HEK293 (cell line): ENCODE data around the gene ALOX12B.
A peak's percentile ranks its signal among the peaks of the same experiment; 100 is the strongest.

Experiments
- AEBP2 ChIP-seq: fragments of 450-650 bp; formaldehyde crosslinking; IDR thresholded peaks from 2 replicates; pipeline ENCODE4 v1.5.1; 2016; ENCODE audit warnings: missing biosample characterization, missing genetic modification characterization, borderline replicate concordance
- MYNN ChIP-seq: fragments of 450-650 bp; formaldehyde crosslinking; IDR thresholded peaks from 2 replicates; pipeline ENCODE4 v1.5.1; 2016; ENCODE audit warnings: missing biosample characterization, missing genetic modification characterization, borderline replicate concordance
- SP3 ChIP-seq: fragments of 450-650 bp; formaldehyde crosslinking; IDR thresholded peaks from 2 replicates; pipeline ENCODE4 v1.5.1; 2016; ENCODE audit warnings: missing biosample characterization, missing genetic modification characterization
- TCF7L2 ChIP-seq: IDR thresholded peaks from 2 replicates; pipeline ENCODE4 v1.6.1; 2011; ENCODE audit warnings: low read depth, mild to moderate bottlenecking, inconsistent platforms, low read length, moderate library complexity, borderline replicate concordance
- ZBTB17 ChIP-seq: fragments of 450-650 bp; formaldehyde crosslinking; IDR thresholded peaks from 2 replicates; pipeline ENCODE4 v1.5.1; 2016; ENCODE audit warnings: missing biosample characterization, missing genetic modification characterization
- ZFP3 ChIP-seq: fragments of 450-650 bp; formaldehyde crosslinking; IDR thresholded peaks from 2 replicates; pipeline ENCODE4 v1.5.1; 2016; ENCODE audit warnings: low read depth, missing biosample characterization, missing genetic modification characterization
- ZNF121 ChIP-seq: fragments of 450-650 bp; formaldehyde crosslinking; IDR thresholded peaks from 2 replicates; pipeline ENCODE4 v1.5.1; 2016; ENCODE audit warnings: missing biosample characterization, missing genetic modification characterization
- ZNF133 ChIP-seq: fragments of 450-650 bp; formaldehyde crosslinking; IDR thresholded peaks from 2 replicates; pipeline ENCODE4 v1.5.1; 2016; ENCODE audit warnings: missing biosample characterization, missing genetic modification characterization
- ZNF211 ChIP-seq: fragments of 450-650 bp; formaldehyde crosslinking; IDR thresholded peaks from 2 replicates; pipeline ENCODE4 v1.5.1; 2016; ENCODE audit warnings: low read depth, missing biosample characterization, missing genetic modification characterization
- ZNF223 ChIP-seq: fragments of 450-650 bp; formaldehyde crosslinking; IDR thresholded peaks from 2 replicates; pipeline ENCODE4 v1.5.1; 2016; ENCODE audit warnings: missing biosample characterization, missing genetic modification characterization
- ZNF449 ChIP-seq: fragments of 450-650 bp; formaldehyde crosslinking; IDR thresholded peaks from 2 replicates; pipeline ENCODE4 v1.5.1; 2017; ENCODE audit warnings: missing biosample characterization, mild to moderate bottlenecking, missing genetic modification characterization, moderate library complexity
- ZNF473 ChIP-seq: fragments of 450-650 bp; formaldehyde crosslinking; IDR thresholded peaks from 2 replicates; pipeline ENCODE4 v1.5.1; 2017; ENCODE audit warnings: missing biosample characterization, missing genetic modification characterization
- ZNF549 ChIP-seq: fragments of 450-650 bp; IDR thresholded peaks from 2 replicates; pipeline ENCODE4 v1.5.1; 2018; ENCODE audit warnings: missing biosample characterization, missing genetic modification characterization, mild to moderate bottlenecking, inconsistent platforms, moderate library complexity
- ZNF571 ChIP-seq: fragments of 450-650 bp; formaldehyde crosslinking; IDR thresholded peaks from 2 replicates; pipeline ENCODE4 v1.5.0; 2017; ENCODE audit warnings: missing biosample characterization, missing genetic modification characterization
- ZNF626 ChIP-seq: fragments of 450-650 bp; sonication (Bioruptor Pico); formaldehyde crosslinking; IDR thresholded peaks from 2 replicates; pipeline ENCODE4 v1.5.1; 2018; ENCODE audit warnings: missing biosample characterization, missing genetic modification characterization, inconsistent platforms
- ZNF660 ChIP-seq: fragments of 450-650 bp; IDR thresholded peaks from 2 replicates; pipeline ENCODE4 v1.5.1; 2018; ENCODE audit warnings: missing biosample characterization, mild to moderate bottlenecking, missing genetic modification characterization
- ZNF670 ChIP-seq: fragments of 450-650 bp; formaldehyde crosslinking; IDR thresholded peaks from 2 replicates; pipeline ENCODE4 v1.5.1; 2016; ENCODE audit warnings: missing biosample characterization, missing genetic modification characterization, low read depth
- ZNF692 ChIP-seq: fragments of 450-650 bp; formaldehyde crosslinking; IDR thresholded peaks from 2 replicates; pipeline ENCODE4 v1.5.1; 2016; ENCODE audit warnings: missing biosample characterization, missing genetic modification characterization
- ZSCAN30 ChIP-seq: fragments of 450-650 bp; IDR thresholded peaks from 2 replicates; pipeline ENCODE4 v1.5.1; 2018; ENCODE audit warnings: missing biosample characterization, mild to moderate bottlenecking, missing genetic modification characterization, moderate library complexity
- TF ChIP-seq, protein P1 (sequence below): fragments of 450-650 bp; formaldehyde crosslinking; IDR thresholded peaks from 2 replicates; pipeline ENCODE4 v1.5.1; 2016; ENCODE audit warnings: missing biosample characterization, missing genetic modification characterization
- TF ChIP-seq, protein P2 (sequence below): fragments of 450-650 bp; formaldehyde crosslinking; IDR thresholded peaks from 2 replicates; pipeline ENCODE4 v1.5.1; 2016; ENCODE audit warnings: missing biosample characterization, missing genetic modification characterization

The ALOX12B gene

DNA sequence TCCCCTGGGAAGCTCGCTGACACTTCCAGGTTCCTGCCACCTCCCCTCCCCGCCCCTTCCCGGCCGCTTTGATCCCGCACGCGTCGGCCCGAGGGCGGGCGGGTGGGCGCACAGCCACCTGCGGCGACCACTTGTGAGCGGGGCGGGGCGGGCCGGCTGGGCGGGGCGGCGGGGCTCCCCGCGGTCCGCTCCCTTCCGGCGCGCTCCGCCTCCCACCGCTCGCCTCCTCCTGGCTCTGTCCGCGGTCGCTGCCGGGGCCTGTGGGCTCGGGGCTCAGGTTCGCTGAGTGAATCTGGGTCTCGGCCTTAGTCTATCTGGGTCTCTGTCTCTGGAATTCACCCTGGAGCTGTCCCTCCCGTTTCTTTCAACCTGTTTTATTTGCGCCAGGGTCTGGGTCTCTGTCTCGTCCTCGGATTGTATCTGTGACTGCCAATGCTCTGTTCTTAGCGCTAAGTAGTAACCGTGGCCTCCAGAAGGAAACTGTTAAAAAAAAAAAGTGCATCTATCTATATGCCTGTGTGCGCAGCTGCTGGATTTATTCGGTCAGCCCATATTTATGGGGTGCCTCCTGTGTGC lies 39.1 kb upstream of the ALOX12B start (continued):
- no peak for TF ChIP-seq MYNN (tag by site-specific recombination)
- TF ChIP-seq ZNF571 (tag by site-specific recombination), result no peak
- no peak for TF ChIP-seq ZNF121 (tag by site-specific recombination)
- TF ChIP-seq ZSCAN30 (tag by site-specific recombination), result 0 out of 2 replicates have a peak, but pooled peaks have one; percentile 21
- TF ChIP-seq ZNF670, result no peak
- TF ChIP-seq ZNF660 (tag by site-specific recombination), result peak; percentile 62; the same call in 1 of the 2 replicates
- no peak for TF ChIP-seq ZNF549 (tag by site-specific recombination)
- TF ChIP-seq, protein P1, sequence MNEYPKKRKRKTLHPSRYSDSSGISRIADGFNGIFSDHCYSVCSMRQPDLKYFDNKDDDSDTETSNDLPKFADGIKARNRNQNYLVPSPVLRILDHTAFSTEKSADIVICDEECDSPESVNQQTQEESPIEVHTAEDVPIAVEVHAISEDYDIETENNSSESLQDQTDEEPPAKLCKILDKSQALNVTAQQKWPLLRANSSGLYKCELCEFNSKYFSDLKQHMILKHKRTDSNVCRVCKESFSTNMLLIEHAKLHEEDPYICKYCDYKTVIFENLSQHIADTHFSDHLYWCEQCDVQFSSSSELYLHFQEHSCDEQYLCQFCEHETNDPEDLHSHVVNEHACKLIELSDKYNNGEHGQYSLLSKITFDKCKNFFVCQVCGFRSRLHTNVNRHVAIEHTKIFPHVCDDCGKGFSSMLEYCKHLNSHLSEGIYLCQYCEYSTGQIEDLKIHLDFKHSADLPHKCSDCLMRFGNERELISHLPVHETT (tag by site-specific recombination), result no peak
- TF ChIP-seq, protein P2, sequence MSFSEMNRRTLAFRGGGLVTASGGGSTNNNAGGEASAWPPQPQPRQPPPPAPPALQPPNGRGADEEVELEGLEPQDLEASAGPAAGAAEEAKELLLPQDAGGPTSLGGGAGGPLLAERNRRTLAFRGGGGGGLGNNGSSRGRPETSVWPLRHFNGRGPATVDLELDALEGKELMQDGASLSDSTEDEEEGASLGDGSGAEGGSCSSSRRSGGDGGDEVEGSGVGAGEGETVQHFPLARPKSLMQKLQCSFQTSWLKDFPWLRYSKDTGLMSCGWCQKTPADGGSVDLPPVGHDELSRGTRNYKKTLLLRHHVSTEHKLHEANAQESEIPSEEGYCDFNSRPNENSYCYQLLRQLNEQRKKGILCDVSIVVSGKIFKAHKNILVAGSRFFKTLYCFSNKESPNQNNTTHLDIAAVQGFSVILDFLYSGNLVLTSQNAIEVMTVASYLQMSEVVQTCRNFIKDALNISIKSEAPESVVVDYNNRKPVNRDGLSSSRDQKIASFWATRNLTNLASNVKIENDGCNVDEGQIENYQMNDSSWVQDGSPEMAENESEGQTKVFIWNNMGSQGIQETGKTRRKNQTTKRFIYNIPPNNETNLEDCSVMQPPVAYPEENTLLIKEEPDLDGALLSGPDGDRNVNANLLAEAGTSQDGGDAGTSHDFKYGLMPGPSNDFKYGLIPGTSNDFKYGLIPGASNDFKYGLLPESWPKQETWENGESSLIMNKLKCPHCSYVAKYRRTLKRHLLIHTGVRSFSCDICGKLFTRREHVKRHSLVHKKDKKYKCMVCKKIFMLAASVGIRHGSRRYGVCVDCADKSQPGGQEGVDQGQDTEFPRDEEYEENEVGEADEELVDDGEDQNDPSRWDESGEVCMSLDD, result no peak
- peak; percentile 86; the same call in 1 of the 2 replicates for TF ChIP-seq TCF7L2
- no peak for TF ChIP-seq ZNF473 (tag by site-specific recombination)
- TF ChIP-seq ZNF449 (tag by site-specific recombination), result peak; percentile 36; the same call in 1 of the 2 replicates
- TF ChIP-seq SP3 (tag by site-specific recombination), result no peak
- TF ChIP-seq ZNF692, result no peak
- TF ChIP-seq ZBTB17 (tag by site-specific recombination), result peak; percentile 47; the same call in 1 of the 2 replicates
- TF ChIP-seq ZNF133 (tag by site-specific recombination), result no peak
- no peak for TF ChIP-seq ZNF211 (tag by site-specific recombination)
- no peak for TF ChIP-seq ZFP3 (tag by site-specific recombination)
- TF ChIP-seq ZNF223 (tag by site-specific recombination), result no peak
- TF ChIP-seq AEBP2 (tag by site-specific recombination), result no peak
- no peak for TF ChIP-seq ZNF626
